ENCODE measurements around the gene NMNAT1. TPM values are rescaled to one million over a fixed set of nuclear protein-coding genes. Genes with fewer than 3 reads are reported as not detected.

The NMNAT1 gene
- total and polyA plus RNA-seq, 5 donors, result 13.1 to 19.1 (median 17.8) TPM

- intact Hi-C loops (cut with DNase I), result no loop called here
- 48% methylated on average over 5 of the region's 5 CpGs for WGBS
- Histone ChIP-seq H3K27ac (ENCODE audit: low read length) (peak overlapping the region; percentile 72), H3K4me3 (ENCODE audit: low read length) (no peak overlapping the region), H3K27me3 (ENCODE audit: control insufficient read depth, insufficient read depth) (no peaks in the 10 kb centered on the region), H3K4me1 (ENCODE audit: control insufficient read depth, insufficient read depth, low read length) (no peaks in the 10 kb centered on the region), H3K9me3 (ENCODE audit: control insufficient read depth, low read length) (no peaks in the 10 kb centered on the region)
- DNase-seq, result no peak
- peak; percentile 71 to 88 for ATAC-seq
Measured at GRCh38 chr1:9922342-9922741, 20.9 kb upstream of the NMNAT1 start.

GRCh38 chr1:9927259-9927658 lies 16.0 kb upstream of the NMNAT1 start:
- 90% methylated on average over 5 of the region's 5 CpGs for WGBS
- ATAC-seq (no peak), DNase-seq (no peak)
- H3K9me3 ChIP-seq (ENCODE audit: control insufficient read depth, low read length), result no peaks in the 10 kb centered on the region
- H3K4me3 ChIP-seq (ENCODE audit: low read length), result no peak overlapping the region
- H3K27ac ChIP-seq (ENCODE audit: low read length), result no peak overlapping the region
- no peaks in the 10 kb centered on the region for H3K4me1 ChIP-seq (ENCODE audit: control insufficient read depth, insufficient read depth, low read length)
- no peaks in the 10 kb centered on the region for H3K27me3 ChIP-seq (ENCODE audit: control insufficient read depth, insufficient read depth)
- intact Hi-C loops (cut with DNase I), result no loop called here

GRCh38 chr1:9929431-9930385 lies 13.6 kb upstream of the NMNAT1 start:
- no peaks in the 10 kb centered on the region for H3K9me3 ChIP-seq (ENCODE audit: control insufficient read depth, low read length)

GRCh38 chr1:9942399-9942938 lies 806 bp upstream of the NMNAT1 start:
- Histone ChIP-seq H3K4me3 (ENCODE audit: low read length) (peak overlapping the region; percentile 78), H3K9me3 (ENCODE audit: control insufficient read depth, low read length) (no peaks in the 10 kb centered on the region), H3K4me1 (ENCODE audit: control insufficient read depth, insufficient read depth, low read length) (no peaks in the 10 kb centered on the region), H3K27ac (ENCODE audit: low read length) (peak overlapping the region; percentile 70), H3K27me3 (ENCODE audit: control insufficient read depth, insufficient read depth) (no peaks in the 10 kb centered on the region)
- intact Hi-C loops (cut with DNase I), result loop anchor here in 2 of 4 donors (2.0 to 10.0 kb wide), 3 partner anchors 68 to 92 kb away; partner anchors contain the start of gene UBE4B (in 1 of the 2)
- ATAC-seq, result peak; percentile 29 to 59
- no peak for DNase-seq
- under 1% methylated on average over 14 of the region's 14 CpGs for WGBS

More at GRCh38 chr1:9929431-9930385, 13.6 kb upstream of the NMNAT1 start:
- ATAC-seq (peak; percentile 33 to 78), DNase-seq (no peak)
- 70% methylated on average over 15 of the region's 15 CpGs for WGBS
- H3K27me3 ChIP-seq (ENCODE audit: control insufficient read depth, insufficient read depth), result no peaks in the 10 kb centered on the region
- intact Hi-C loops (cut with DNase I), result no loop called here
- no peak overlapping the region for H3K4me3 ChIP-seq (ENCODE audit: low read length)
- H3K4me1 ChIP-seq (ENCODE audit: control insufficient read depth, insufficient read depth, low read length), result no peaks in the 10 kb centered on the region
- H3K27ac ChIP-seq (ENCODE audit: low read length), result no peak overlapping the region

- intact Hi-C loops (cut with DNase I), result loop anchor here in 2 of 4 donors (10.0 kb wide), 2 partner anchors 72 to 88 kb away; partner anchors contain the start of gene UBE4B (in 1 of the 2)
- Histone ChIP-seq H3K27ac (ENCODE audit: low read length) (no peak overlapping the region), H3K27me3 (ENCODE audit: control insufficient read depth, insufficient read depth) (no peaks in the 10 kb centered on the region), H3K4me3 (ENCODE audit: low read length) (no peak overlapping the region), H3K9me3 (ENCODE audit: control insufficient read depth, low read length) (no peaks in the 10 kb centered on the region), H3K4me1 (ENCODE audit: control insufficient read depth, insufficient read depth, low read length) (no peaks in the 10 kb centered on the region)
- WGBS, result 96% methylated on average over 2 of the region's 2 CpGs
- no peak for DNase-seq
- ATAC-seq, result no peak
Measured at GRCh38 chr1:9946315-9946714, 3.0 kb downstream of the NMNAT1 start.

GRCh38 chr1:9957726-9958125 lies 14.5 kb downstream of the NMNAT1 start:
- Histone ChIP-seq H3K9me3 (ENCODE audit: control insufficient read depth, low read length) (no peaks in the 10 kb centered on the region), H3K27ac (ENCODE audit: low read length) (no peak overlapping the region), H3K27me3 (ENCODE audit: control insufficient read depth, insufficient read depth) (no peaks in the 10 kb centered on the region), H3K4me1 (ENCODE audit: control insufficient read depth, insufficient read depth, low read length) (no peaks in the 10 kb centered on the region), H3K4me3 (ENCODE audit: low read length) (no peak overlapping the region)
- no peak for ATAC-seq
- WGBS, result 73% methylated on average over 8 of the region's 8 CpGs
- intact Hi-C loops (cut with DNase I), result no loop called here
- no peak for DNase-seq

- Histone ChIP-seq H3K27me3 (ENCODE audit: control insufficient read depth, insufficient read depth) (no peaks in the 10 kb centered on the region), H3K4me1 (ENCODE audit: control insufficient read depth, insufficient read depth, low read length) (no peaks in the 10 kb centered on the region), H3K4me3 (ENCODE audit: low read length) (no peak overlapping the region), H3K9me3 (ENCODE audit: control insufficient read depth, low read length) (no peaks in the 10 kb centered on the region), H3K27ac (ENCODE audit: low read length) (no peak overlapping the region)
- WGBS, result 55% methylated on average over 4 of the region's 4 CpGs
- intact Hi-C loops (cut with DNase I), result no loop called here
- DNase-seq (peak in 2 of 3 donors; percentile 34 to 54), ATAC-seq (peak; percentile 47 to 55)
Measured at GRCh38 chr1:9960011-9960410, 16.7 kb downstream of the NMNAT1 start.

GRCh38 chr1:9960706-9961562 lies 17.7 kb downstream of the NMNAT1 start:
- 78% methylated on average over 12 of the region's 12 CpGs for WGBS
- Histone ChIP-seq H3K4me1 (ENCODE audit: control insufficient read depth, insufficient read depth, low read length) (no peaks in the 10 kb centered on the region), H3K9me3 (ENCODE audit: control insufficient read depth, low read length) (no peaks in the 10 kb centered on the region), H3K27ac (ENCODE audit: low read length) (no peak overlapping the region), H3K4me3 (ENCODE audit: low read length) (no peak overlapping the region), H3K27me3 (ENCODE audit: control insufficient read depth, insufficient read depth) (no peaks in the 10 kb centered on the region)
- ATAC-seq (no peak), DNase-seq (no peak)
- intact Hi-C loops (cut with DNase I), result no loop called here

- no peak for ATAC-seq
- intact Hi-C loops (cut with DNase I), result no loop called here
- Histone ChIP-seq H3K27me3 (ENCODE audit: control insufficient read depth, insufficient read depth) (no peaks in the 10 kb centered on the region), H3K9me3 (ENCODE audit: control insufficient read depth, low read length) (no peaks in the 10 kb centered on the region), H3K4me3 (ENCODE audit: low read length) (no peak overlapping the region), H3K4me1 (ENCODE audit: control insufficient read depth, insufficient read depth, low read length) (peaks cover 1% of the 10 kb centered on the region), H3K27ac (ENCODE audit: low read length) (no peak overlapping the region)
- WGBS, result 66% methylated on average over 5 of the region's 5 CpGs
- DNase-seq, result no peak
Measured at GRCh38 chr1:9984253-9984652, 41.0 kb downstream of the NMNAT1 start.

GRCh38 chr1:9985001-9985400 lies 41.7 kb downstream of the NMNAT1 start:
- ATAC-seq, result no peak
- DNase-seq, result no peak
- H3K4me1 ChIP-seq (ENCODE audit: control insufficient read depth, insufficient read depth, low read length), result peaks cover 4% of the 10 kb centered on the region
- H3K27me3 ChIP-seq (ENCODE audit: control insufficient read depth, insufficient read depth), result no peaks in the 10 kb centered on the region
- intact Hi-C loops (cut with DNase I), result no loop called here
- WGBS, result 38% methylated on average over 6 of the region's 6 CpGs
- H3K9me3 ChIP-seq (ENCODE audit: control insufficient read depth, low read length), result no peaks in the 10 kb centered on the region
- no peak overlapping the region for H3K27ac ChIP-seq (ENCODE audit: low read length)
- H3K4me3 ChIP-seq (ENCODE audit: low read length), result no peak overlapping the region

All from right cardiac atrium (tissue), 5 donors.